HepG2 (cell line): ENCODE data around the gene SLC28A3. TPM values are rescaled to one million over a fixed set of nuclear protein-coding genes. Genes with fewer than 3 reads are reported as not detected.

Experiments used
- ATAC-seq: fragments of 200-7000 bp; cut with Tn5 transposase; 3 replicates; pipeline ENCODE4 v1.9.1; 2020; ENCODE audit warnings: mild to moderate bottlenecking, moderate library complexity
- BruUV-seq: library from RNA; stranded (reverse); fragments of 400-500 nt; replicated peaks from 2 replicates; lab custom pipeline; 2021; lab: Mats Ljungman, UMichigan
- CTCF ChIA-PET: fragments of 300-600 bp; formaldehyde crosslinking; extraction: SDS; loops from one replicate; lab custom pipeline; 2021; ENCODE audit warnings: low total read pairs, inconsistent platforms, low intra/inter-chr PET ratio; lab: Yijun Ruan, JAX
- POLR2A ChIA-PET: fragments of 350-600 bp; sonication (Branson Sonifier 250); formaldehyde crosslinking; loops from one replicate; lab custom pipeline; 2020; ENCODE audit warnings: antibody characterized with exemption, inconsistent platforms; lab: Yijun Ruan, JAX
- DNase-seq: peaks from one replicate; pipeline ENCODE4 v3.0.0-alpha.2; 2015; ENCODE audit warnings: low spot score
- FAIRE-seq: peaks from 3 replicates; lab custom pipeline; 2011; peaks lifted over from hg19 to GRCh38; lab: Jason Lieb, UNC
- H2AFZ ChIP-seq: one replicate; pipeline ENCODE4 v1.6.1; 2011; ENCODE audit warnings: low read length, inconsistent platforms
- H3K27ac ChIP-seq: fragments of 300-600 bp; 3 replicates; pipeline ENCODE4 v1.8.0; 2011; ENCODE audit warnings: mixed run types, mild to moderate bottlenecking, mixed read lengths, low read length, inconsistent platforms; ENCODE audit not compliant: insufficient read depth; ENCODE audit errors: extremely low read length
- H3K27me3 ChIP-seq, 2 experiments: fragments of 200-600 bp in 1 of 2; 2 replicates in 1 of 2; 3 replicates in 1 of 2; pipeline versions ENCODE4 v1.6.0 to v1.8.0; 2011; ENCODE audit warnings: low read length in 2 of 2, mild to moderate bottlenecking in 2 of 2, moderate library complexity in 2 of 2, inconsistent platforms in 1 of 2; ENCODE audit not compliant: insufficient read depth in 2 of 2, control insufficient read depth in 1 of 2
- H3K36me3 ChIP-seq, 2 experiments: fragments of 200-600 bp in 1 of 2; replicated peaks in 1 of 2; 2 replicates in 1 of 2; 3 replicates in 1 of 2; pipeline versions ENCODE4 v1.5.1 to v1.8.0; 2011; ENCODE audit warnings: low read length in 2 of 2, inconsistent platforms in 1 of 2; ENCODE audit not compliant: insufficient read depth in 2 of 2, control insufficient read depth in 1 of 2
- H3K4me1 ChIP-seq: 2 replicates; pipeline ENCODE4 v1.5.1; 2012; ENCODE audit warnings: low read length, inconsistent platforms; ENCODE audit not compliant: insufficient read depth
- H3K4me2 ChIP-seq: 2 replicates; pipeline ENCODE4 v1.6.0; 2011; ENCODE audit warnings: low read depth, low read length, inconsistent platforms
- H3K4me3 ChIP-seq, 3 experiments: fragments of 200-600 bp in 1 of 3; sonication (generic), shearing (Covaris generic) in 1 of 3; replicated peaks in 1 of 3; 2 replicates each; pipeline ENCODE4 v1.5.1; 2011 to 2016; ENCODE audit warnings: low read length in 3 of 3, inconsistent platforms in 2 of 3, low read depth in 2 of 3, mild to moderate bottlenecking in 2 of 3, control low read depth in 1 of 3, mixed read lengths in 1 of 3; ENCODE audit not compliant: insufficient read depth in 1 of 3
- H3K79me2 ChIP-seq: one replicate; pipeline ENCODE4 v1.6.1; 2011; ENCODE audit warnings: low read length, inconsistent platforms; ENCODE audit not compliant: insufficient read depth
- H3K9ac ChIP-seq: 2 replicates; pipeline ENCODE4 v1.6.0; 2011; ENCODE audit warnings: mild to moderate bottlenecking, low read depth, low read length, inconsistent platforms; ENCODE audit not compliant: insufficient read depth
- H3K9me3 ChIP-seq: 2 replicates; pipeline ENCODE4 v1.5.1; 2012; ENCODE audit warnings: mild to moderate bottlenecking, low read length
- H4K20me1 ChIP-seq: 2 replicates; pipeline ENCODE4 v1.6.0; 2011; ENCODE audit warnings: inconsistent platforms, mild to moderate bottlenecking, low read length, moderate library complexity; ENCODE audit not compliant: insufficient read depth
- ETV5 ChIP-seq: IDR thresholded peaks from 2 replicates; pipeline ENCODE4 v1.6.1; 2018; ENCODE audit warnings: missing biosample characterization, missing genetic modification reagents, inconsistent platforms, borderline replicate concordance
- IKZF5 ChIP-seq: IDR thresholded peaks from 2 replicates; pipeline ENCODE4 v1.6.1; 2018; ENCODE audit warnings: missing genetic modification reagents, mild to moderate bottlenecking, missing compliant biosample characterization
- KAT2B ChIP-seq: fragments of 150-350 bp; IDR thresholded peaks from 2 replicates; pipeline ENCODE4 v1.6.1; 2014; ENCODE audit warnings: low read depth, low read length, borderline replicate concordance
- NFKB2 ChIP-seq: sonication (generic); formaldehyde crosslinking; IDR thresholded peaks from 2 replicates; pipeline ENCODE4 v1.4.0; 2020; ENCODE audit warnings: missing genetic modification reagents, borderline replicate concordance
- RAD51 ChIP-seq: fragments of 450-650 bp; IDR thresholded peaks from 2 replicates; pipeline ENCODE4 v1.6.1; 2016; ENCODE audit warnings: borderline replicate concordance
- ZBTB38 ChIP-seq: sonication (generic); formaldehyde crosslinking; IDR thresholded peaks from 2 replicates; pipeline ENCODE4 v1.5.1; 2020; ENCODE audit warnings: mild to moderate bottlenecking, missing genetic modification reagents
- WGBS: methylation state at CpG from one replicate; pipeline ENCODE4 v1.1.6; 2017; ENCODE audit warnings: low lambda C conversion rate; 5-methylcytosine and 5-hydroxymethylcytosine counted together
- in situ Hi-C: cut with HindIII; loops from 2 replicates; pipeline ENCODE4 v1.10.0; 2017; ENCODE audit warnings: low pct_unique_long_range_greater_than_20kb; ENCODE audit not compliant: extremely low pct_ligation_motif_present
- intact Hi-C: fragments of 100-400 bp; cut with micrococcal nuclease; formaldehyde crosslinking; loops from one replicate; pipeline ENCODE4 v1.10.0; 2022; ENCODE audit not compliant: unreplicated experiment
- polyA plus RNA-seq, 8 experiments: library from polyadenylated mRNA; depleted of rRNA in 3 of 8; stranded (reverse) in 7 of 8; unstranded in 1 of 8; fragments of >200 nt; fragmentation: Illumina TruSeq in 4 of 8; extraction: Trizol in 4 of 8; gene quantifications; 2 replicates each; pipeline versions ENCODE4 v1.2.1 to v1.2.3, GENCODE V29; 2011 to 2016; ENCODE audit warnings: low read depth in 4 of 8, missing spikeins in 1 of 8, mixed read lengths in 1 of 8; ENCODE audit not compliant: insufficient read depth in 1 of 8
- total RNA-seq, 5 experiments: library from RNA; depleted of rRNA; stranded (reverse); fragments of >200 nt; fragmentation: Illumina TruSeq; extraction: Trizol; gene quantifications; 2 replicates each; pipeline ENCODE4 v1.2.3, GENCODE V29; 2016; ENCODE audit warnings: low read depth in 1 of 5
- TF ChIP-seq, protein P1 (sequence below): sonication (generic); formaldehyde crosslinking; IDR thresholded peaks from 2 replicates; pipeline ENCODE4 v1.8.0; 2023; ENCODE audit warnings: mild to moderate bottlenecking, missing genetic modification reagents
- TF ChIP-seq, protein P2 (sequence below), 2 experiments: sonication (generic) in 1 of 2; formaldehyde crosslinking in 1 of 2; IDR thresholded peaks; 2 replicates each; pipeline versions ENCODE4 v1.6.1 to v1.9.0; 2014 to 2022; ENCODE audit warnings: antibody characterized with exemption in 1 of 2, borderline replicate concordance in 1 of 2, inconsistent platforms in 1 of 2, low read depth in 1 of 2, missing genetic modification reagents in 1 of 2

Gene SLC28A3
- total and polyA plus RNA-seq, 2 of the 13 experiments (the other 11 are each of a cell fraction or from before 2014, with no cell fraction given) = not detected

GRCh38 chr9:84384617-84385016 is 44.1 kb upstream of the SLC28A3 start (continued):
- TF ChIP-seq, protein P1, sequence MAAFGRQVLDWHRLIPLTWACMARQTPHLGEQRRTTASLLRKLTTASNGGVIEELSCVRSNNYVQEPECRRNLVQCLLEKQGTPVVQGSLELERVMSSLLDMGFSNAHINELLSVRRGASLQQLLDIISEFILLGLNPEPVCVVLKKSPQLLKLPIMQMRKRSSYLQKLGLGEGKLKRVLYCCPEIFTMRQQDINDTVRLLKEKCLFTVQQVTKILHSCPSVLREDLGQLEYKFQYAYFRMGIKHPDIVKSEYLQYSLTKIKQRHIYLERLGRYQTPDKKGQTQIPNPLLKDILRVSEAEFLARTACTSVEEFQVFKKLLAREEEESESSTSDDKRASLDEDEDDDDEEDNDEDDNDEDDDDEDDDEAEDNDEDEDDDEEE (CRISPR knock-in tag) = no peak

DNA sequence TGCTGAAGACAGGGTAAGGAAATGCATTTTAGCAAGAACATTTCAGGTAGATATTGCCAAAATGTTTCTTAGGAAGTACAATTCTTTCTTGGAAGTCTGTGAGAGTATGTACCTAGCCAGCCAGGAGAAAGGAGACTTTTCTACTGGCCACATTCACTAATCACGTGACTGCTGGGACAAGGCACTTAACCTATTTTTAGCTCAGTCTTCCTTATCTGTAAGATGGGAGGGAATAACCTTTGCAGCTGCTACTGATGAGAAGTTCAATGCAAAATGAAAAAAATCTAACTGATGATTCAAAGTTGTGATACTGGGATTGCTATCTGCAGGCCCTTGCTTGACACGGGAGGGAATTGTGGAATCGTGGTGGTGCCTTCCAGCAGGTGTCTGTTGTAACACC is 42.6 kb upstream of the SLC28A3 start:
- CTCF ChIA-PET = no interaction called here
- no TSS peak for BruUV-seq
- Histone ChIP-seq H3K27me3 (no peaks in the 10 kb centered on the region), H3K4me2 (no peak overlapping the region), H4K20me1 (no peaks in the 10 kb centered on the region), H3K9ac (no peak overlapping the region), H3K4me3 (no peak overlapping the region), H3K79me2 (no peaks in the 10 kb centered on the region), H3K4me1 (no peaks in the 10 kb centered on the region), H3K9me3 (no peaks in the 10 kb centered on the region), H3K27ac (no peak overlapping the region), H2AFZ (no peak overlapping the region), H3K36me3 (no peaks in the 10 kb centered on the region)
- in situ Hi-C loops = loop anchor here (25.0 kb wide), 2 partner anchors 579 to 879 kb away; no protein-coding TSS in a partner anchor
- DNase-seq (no peak), ATAC-seq (no peak), FAIRE-seq (no peak)
- WGBS = 2% methylated on average over 3 of the region's 3 CpGs
- TF ChIP-seq RAD51 (peak; percentile 65; the same call in 1 of the 2 replicates), ETV5 (CRISPR knock-in tag) (no peak)
- POLR2A ChIA-PET = no interaction called here
- intact Hi-C loops = no loop called here

DNA sequence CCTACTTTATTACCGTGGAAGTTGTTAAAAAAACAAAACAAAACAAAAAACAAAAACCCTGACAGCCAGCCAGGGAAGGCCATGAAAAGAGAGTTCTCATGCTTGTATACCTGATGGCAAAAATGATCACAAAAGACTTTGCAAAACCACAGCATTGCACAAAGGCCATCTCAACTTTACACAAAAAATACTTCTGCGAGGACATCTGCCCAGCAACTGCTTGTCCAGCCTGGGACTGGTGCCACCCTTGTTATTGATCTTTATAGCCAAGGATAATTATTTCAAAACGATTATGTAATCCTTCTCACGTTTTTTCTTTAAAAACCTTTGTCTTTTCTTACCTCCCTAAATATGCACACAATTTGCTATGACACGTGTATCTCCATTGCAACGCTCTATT is 42.2 kb upstream of the SLC28A3 start:
- no peak for ATAC-seq
- 15% methylated on average over 6 of the region's 6 CpGs for WGBS
- TF ChIP-seq IKZF5 (CRISPR knock-in tag) = no peak
- no peak for TF ChIP-seq NFKB2 (CRISPR knock-in tag)
- TF ChIP-seq, protein P2, sequence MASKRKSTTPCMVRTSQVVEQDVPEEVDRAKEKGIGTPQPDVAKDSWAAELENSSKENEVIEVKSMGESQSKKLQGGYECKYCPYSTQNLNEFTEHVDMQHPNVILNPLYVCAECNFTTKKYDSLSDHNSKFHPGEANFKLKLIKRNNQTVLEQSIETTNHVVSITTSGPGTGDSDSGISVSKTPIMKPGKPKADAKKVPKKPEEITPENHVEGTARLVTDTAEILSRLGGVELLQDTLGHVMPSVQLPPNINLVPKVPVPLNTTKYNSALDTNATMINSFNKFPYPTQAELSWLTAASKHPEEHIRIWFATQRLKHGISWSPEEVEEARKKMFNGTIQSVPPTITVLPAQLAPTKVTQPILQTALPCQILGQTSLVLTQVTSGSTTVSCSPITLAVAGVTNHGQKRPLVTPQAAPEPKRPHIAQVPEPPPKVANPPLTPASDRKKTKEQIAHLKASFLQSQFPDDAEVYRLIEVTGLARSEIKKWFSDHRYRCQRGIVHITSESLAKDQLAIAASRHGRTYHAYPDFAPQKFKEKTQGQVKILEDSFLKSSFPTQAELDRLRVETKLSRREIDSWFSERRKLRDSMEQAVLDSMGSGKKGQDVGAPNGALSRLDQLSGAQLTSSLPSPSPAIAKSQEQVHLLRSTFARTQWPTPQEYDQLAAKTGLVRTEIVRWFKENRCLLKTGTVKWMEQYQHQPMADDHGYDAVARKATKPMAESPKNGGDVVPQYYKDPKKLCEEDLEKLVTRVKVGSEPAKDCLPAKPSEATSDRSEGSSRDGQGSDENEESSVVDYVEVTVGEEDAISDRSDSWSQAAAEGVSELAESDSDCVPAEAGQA (IDR thresholded peaks at IDR 0.05; ENCODE audit: low read depth) = no peak
- TF ChIP-seq, protein P2 (CRISPR knock-in tag; IDR thresholded peaks at IDR 0.05; ENCODE audit: borderline replicate concordance) = no peak
- TF ChIP-seq ZBTB38 (CRISPR knock-in tag) = no peak
- TF ChIP-seq KAT2B = no peak

More for the DNA sequence above, 42.2 kb upstream of the SLC28A3 start:
- H3K79me2 ChIP-seq = no peaks in the 10 kb centered on the region
- no peaks in the 10 kb centered on the region for H4K20me1 ChIP-seq
- ChIA-PET POLR2A (no interaction called here), CTCF (no interaction called here)
- FAIRE-seq (no peak), DNase-seq (no peak)
- in situ Hi-C loops (loop anchor here (25.0 kb wide), 2 partner anchors 580 to 880 kb away; no protein-coding TSS in a partner anchor), intact Hi-C loops (no loop called here)
- BruUV-seq = no TSS peak
- no peak overlapping the region for H3K4me2 ChIP-seq
- no peak overlapping the region for H2AFZ ChIP-seq
- H3K27me3 ChIP-seq = no peaks in the 10 kb centered on the region
- H3K4me3 ChIP-seq = no peak overlapping the region
- no peaks in the 10 kb centered on the region for H3K9me3 ChIP-seq
- no peak overlapping the region for H3K9ac ChIP-seq
- H3K4me1 ChIP-seq = no peaks in the 10 kb centered on the region
- no peak overlapping the region for H3K27ac ChIP-seq
- H3K36me3 ChIP-seq = no peaks in the 10 kb centered on the region
